ENCODE measurements around the gene WDR76.

- TF ChIP-seq, protein P1, sequence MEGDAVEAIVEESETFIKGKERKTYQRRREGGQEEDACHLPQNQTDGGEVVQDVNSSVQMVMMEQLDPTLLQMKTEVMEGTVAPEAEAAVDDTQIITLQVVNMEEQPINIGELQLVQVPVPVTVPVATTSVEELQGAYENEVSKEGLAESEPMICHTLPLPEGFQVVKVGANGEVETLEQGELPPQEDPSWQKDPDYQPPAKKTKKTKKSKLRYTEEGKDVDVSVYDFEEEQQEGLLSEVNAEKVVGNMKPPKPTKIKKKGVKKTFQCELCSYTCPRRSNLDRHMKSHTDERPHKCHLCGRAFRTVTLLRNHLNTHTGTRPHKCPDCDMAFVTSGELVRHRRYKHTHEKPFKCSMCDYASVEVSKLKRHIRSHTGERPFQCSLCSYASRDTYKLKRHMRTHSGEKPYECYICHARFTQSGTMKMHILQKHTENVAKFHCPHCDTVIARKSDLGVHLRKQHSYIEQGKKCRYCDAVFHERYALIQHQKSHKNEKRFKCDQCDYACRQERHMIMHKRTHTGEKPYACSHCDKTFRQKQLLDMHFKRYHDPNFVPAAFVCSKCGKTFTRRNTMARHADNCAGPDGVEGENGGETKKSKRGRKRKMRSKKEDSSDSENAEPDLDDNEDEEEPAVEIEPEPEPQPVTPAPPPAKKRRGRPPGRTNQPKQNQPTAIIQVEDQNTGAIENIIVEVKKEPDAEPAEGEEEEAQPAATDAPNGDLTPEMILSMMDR (IDR thresholded peaks at IDR 0.05), result no peak
- TF ChIP-seq EP300 (IDR thresholded peaks at IDR 0.05), result no peak
- no peak for TF ChIP-seq POLR2A (IDR thresholded peaks at IDR 0.05; ENCODE audit: low read depth)
Measured at GRCh38 chr15:43881944-43882343, 55.1 kb downstream of the WDR76 start.

Data from esophagus muscularis mucosa (tissue), 4 donors.